OCI-LY1 (cell line): ENCODE measurements around the gene SUGCT.
"Not testable (repeated sequence)": the region's sequence is repeated elsewhere in the genome, so short reads cannot be mapped to it uniquely, and the experiment has no call there.

Experiments used
- CTCF ChIP-seq: fragments of 200-600 bp; sonication (generic), shearing (Covaris generic); IDR thresholded peaks from 2 replicates; pipeline ENCODE4 v1.5.1; 2017; ENCODE audit warnings: mild to moderate bottlenecking, antibody characterized with exemption, low read length, moderate library complexity, mixed read lengths
- EZH2 ChIP-seq: fragments of 200-600 bp; sonication (generic), shearing (Covaris generic); IDR thresholded peaks from 2 replicates; pipeline ENCODE4 v1.8.0; 2017; ENCODE audit warnings: borderline replicate concordance, mixed run types, mild to moderate bottlenecking, antibody characterized with exemption, low read length, moderate library complexity, mixed read lengths

- TF ChIP-seq CTCF, EZH2: not testable (repeated sequence)
Observed at GRCh38 chr7:40650903-40651302, 516.1 kb downstream of the SUGCT start.
